Measurements from ENCODE around the gene BSN.
"Not testable (repeated sequence)": the region's sequence is repeated elsewhere in the genome, so short reads cannot be mapped to it uniquely, and the experiment has no call there.

BSN gene

DNA sequence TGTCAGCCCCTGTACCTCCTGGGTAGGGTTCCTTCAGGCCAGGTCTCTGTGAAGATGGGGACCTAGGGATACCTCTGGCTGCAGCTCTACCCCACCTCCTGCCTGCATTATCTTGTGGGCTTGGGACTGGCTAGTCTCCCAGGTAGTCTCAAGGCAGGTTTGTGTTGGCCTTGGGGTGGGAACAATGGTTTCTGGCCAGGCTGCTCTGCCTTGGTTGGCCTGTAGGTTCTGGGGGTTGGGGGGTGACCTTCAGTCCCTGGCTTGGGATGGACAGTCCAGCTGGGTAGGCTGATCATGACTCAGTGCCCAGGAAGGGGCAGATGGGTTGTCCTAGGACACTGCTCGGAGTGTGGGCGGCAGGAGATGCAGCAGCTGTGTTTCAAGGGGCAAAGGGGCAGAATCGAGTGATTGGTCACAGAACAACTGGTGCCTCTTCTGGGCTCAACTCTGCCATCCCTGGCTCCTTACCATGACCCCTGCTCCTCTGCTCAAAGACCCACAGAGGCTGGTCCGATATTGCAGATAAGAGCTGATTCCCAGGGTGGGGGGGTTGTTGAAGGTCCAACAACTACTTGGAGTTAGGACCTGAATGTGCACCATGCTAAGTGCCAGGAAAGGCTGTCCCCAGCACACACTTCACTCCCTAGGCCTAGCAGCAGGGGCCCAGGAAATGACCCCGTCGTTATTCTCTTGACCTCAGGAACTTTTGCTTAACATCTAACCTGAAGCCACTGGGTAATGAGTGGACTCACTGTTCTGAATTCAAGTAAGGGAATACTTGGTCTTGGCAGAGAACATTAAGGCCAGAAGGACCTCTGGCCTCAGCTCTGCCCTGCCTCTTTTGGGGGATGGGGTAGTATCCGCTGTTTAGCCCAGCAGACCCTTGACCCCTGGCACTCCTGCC, 18.1 kb upstream of the BSN start:
- DNase-seq = no peak

DNA sequence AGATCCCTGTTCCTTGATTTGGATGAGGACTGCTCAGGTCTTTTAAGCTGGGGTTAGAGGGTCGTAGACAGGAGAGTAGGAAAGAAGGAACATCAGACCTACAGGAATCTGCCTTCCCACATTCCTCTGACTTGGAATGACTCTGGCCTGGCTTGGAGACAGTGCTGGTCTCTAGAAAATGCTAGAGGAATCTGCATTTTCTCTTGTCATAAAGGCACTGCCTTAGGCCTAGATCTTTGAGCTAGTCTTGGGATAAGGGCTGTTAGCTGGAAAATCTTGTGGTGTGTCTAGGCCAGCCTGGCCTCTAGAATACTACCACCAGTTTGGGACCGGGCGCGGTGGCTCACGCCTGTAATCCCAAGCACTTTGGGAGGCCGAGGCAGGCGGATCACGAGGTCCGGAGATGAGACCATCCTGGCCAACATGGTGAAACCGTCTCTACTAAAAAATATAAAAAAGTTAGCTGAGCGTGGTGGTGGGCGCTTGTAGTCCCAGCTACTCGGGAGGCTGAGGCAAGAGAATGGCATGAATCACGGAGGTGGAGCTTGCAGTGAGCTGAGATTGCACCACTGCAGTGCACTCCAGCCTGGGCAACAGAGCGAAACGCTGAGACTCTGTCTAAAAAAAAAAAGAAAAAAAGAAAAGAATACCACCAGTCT, 17.3 kb upstream of the BSN start:
- DNase-seq = no peak

DNA sequence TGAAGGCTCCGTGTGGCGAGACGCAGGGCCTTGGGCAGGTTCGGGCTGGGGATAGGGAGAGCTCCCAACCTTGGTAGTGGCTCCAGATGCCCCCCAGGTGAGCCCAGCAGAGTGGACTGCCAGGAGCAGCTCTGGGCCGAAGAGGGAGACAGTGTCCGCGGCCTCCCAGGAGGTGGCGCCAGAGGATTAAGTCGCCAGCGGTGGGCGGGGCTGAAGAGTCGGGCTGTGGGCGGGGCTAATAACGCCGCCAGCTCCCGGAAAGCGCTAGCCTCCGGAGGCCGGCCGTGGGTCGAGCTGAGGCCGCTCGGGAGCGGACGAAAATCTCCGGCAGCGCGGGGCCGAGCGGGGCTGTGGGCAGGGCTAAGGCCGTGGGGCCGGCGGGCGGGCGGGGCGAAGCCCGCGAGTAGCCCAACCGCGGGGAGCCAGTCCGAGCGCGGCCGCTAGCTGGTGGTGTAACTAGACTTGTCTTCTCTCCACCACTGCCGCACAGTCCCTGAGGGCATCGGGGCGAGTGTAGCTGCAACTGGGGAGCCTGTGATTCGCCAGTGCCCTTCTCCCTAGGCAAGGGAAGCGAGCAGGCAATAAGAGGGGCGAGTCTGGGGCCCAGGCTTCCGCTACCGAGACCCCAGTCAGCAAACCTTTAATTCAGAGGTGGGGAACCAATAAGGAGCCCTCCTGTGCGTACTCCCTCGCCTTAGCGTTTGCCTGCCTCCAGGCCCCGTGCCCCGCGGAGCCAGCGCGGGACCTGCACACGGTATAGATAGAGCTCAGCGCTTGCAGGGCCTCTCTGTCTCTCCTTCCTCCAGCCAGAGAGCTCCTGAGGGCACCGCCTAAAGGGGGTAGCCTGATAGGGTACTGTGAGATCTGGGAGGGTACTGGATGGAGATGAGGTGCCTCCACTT, 14.4 kb upstream of the BSN start:
- DNase-seq = peak; percentile 80

DNA sequence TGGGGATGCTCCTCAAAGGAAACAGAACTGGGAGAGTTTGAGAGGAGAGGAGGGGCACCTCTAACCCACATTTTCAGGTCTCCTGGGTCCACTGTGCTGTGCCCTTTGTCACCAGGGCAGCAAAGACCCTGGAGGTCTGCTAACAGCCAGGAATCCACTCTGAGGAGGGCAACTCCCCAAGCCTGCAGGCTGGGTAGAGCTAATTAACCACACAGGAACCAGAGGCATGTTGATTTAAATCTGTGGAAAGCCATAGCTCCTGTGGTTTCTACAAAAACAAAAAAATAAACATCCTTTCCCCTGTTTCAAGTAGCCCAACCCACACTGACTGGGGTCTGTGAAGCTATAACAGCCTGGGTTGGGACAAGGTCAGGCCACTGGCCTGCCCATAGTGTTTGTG, 2.2 kb upstream of the BSN start:
- no peak for DNase-seq

DNA sequence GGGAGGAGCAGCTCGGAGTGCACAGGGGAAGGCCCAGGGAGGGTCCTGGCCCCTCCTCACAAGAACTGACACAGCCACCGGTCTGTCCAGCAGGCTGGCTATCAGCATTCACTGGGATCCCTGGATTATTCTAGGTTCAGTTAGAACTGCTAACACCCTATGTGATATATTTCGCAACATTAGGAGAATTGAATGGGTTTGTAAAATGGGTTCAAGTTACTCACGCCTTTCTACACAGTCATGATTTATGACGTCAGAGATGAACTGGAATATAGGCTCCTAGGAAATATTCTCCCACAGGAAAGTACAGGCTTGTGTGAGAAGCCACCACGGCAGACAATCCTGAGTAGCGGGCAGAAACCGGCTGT, 969 bp upstream of the BSN start:
- no peak for DNase-seq

DNA sequence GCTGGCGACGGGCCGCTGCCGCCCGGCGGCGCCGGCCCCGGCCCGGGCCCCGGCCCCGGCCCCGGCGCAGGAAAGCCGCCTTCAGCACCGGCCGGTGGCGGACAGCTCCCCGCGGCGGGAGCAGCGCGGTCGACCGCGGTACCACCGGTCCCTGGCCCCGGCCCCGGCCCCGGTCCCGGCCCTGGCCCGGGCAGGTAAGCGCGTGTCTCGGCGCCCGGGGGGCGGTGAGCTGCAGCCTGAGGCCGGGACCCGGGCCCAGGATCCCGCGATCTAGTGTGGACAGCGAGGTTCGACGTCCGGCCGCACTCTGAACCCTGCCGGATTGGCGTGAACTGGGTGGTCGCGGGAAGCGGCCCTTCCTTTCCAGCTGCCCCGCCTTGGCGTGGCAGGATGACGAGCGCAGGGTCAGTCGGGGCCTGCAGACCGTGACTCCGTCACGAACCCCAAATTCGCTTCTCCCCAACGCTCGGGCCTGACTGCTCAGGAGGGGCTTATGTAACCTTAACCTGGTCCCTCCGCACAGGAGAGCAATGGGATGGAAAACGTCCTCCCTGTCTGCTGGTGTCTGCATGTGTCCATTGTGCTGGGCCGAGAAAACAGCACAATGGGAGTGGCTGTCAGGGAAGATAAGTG, 472 bp downstream of the BSN start:
- no peak for DNase-seq

DNA sequence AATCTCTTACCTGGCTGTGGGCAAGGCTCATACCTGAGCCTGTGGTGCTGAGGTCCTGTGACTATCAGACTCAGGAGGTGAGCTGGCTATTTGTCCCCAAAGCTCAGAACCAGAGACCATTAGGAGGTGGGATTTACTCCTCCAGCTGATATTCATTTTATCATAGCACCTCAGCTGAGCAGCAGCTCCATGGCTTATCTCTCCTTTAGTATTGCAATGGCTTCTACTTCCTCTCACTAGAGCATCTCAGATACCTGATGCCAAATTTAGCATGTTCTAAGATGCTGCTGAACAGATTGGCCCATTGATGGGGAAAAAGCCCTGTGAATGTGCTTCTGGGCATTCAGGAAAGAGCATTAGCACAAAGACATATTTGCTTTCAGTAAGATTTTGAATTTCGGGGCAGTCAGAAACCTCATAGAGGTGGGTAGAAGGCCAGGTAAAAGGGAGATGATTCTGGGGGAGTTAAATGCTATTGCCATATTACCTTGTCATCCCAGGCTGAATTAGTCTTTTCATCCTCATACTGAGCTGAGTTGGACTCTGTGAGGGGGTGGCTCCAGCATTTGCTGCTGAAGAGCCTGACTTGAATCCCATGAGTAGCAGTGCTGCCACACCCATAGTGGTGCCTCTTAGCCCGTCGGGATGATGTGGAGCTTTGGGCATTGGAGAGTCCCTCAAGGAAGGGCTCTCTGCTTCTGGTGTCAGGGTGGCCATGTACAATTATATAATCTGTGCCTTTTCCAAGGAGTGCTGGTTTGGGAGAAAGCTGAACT, 2.4 kb downstream of the BSN start:
- DNase-seq = no peak

DNA sequence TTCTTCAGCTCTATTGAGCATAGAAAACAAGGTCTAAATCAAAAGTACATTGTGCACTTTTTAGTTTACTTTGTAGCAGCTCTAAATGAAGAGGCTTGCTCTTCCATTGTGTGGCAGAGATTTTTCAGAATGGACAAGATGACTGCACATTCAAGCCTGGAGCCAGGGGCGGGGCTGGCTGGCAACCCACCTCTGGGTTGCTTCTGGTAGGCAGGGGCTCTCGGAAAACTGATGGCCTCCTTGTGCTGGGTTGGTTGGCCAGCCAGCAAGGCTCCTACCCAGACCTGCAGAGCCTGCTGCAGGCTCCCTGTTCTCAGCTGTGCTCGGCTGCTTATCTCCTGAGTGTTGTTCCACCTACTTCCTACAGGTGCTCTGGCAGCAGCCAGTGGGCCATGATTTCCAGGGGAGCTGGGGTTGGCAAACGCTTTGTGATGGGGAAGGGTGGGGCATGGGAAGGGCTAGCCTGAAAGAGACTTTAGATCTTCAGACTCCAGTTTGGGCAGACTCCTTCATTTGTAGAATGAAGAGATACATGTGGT, 8.8 kb downstream of the BSN start:
- no peak for DNase-seq

DNA sequence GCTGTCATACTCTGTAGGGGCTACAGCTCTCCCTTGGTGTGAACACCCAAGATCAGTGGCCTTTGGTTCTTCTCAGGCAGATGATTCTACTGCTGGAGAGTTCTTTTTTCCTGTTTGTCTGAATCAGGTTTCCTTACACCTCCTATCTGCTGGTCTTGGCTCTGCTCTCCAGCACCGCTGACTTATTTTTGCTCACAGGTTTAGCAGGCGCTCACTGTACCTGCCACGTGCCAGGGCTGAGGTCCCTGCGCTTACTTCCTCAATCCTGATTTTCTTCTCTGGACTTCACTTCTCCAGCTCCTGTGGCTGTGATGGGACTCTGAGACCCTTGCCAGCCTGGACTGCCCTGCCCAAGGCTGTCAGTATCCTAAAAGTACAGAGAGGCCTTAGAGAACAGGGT, 9.5 kb downstream of the BSN start:
- no peak for DNase-seq

DNA sequence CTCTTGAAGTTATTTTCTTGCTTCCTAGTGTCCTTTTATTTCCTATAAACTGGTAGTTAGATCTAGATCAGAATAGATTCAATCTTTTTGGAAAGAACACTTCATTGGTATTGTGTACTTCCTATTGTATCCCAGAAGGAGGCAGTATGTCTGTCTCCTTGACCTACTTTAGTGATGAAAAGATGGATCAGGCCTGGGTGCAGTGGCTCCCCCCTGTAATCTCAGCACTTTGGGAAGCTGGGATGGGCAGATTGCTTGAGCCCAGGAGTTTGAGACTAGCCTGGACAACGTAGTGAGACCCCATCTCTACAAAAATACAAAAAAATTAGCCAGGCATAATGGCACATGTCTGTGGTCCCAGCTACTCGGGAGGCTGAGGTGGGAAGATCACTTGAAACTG, 12.0 kb downstream of the BSN start:
- no peak for DNase-seq

DNA sequence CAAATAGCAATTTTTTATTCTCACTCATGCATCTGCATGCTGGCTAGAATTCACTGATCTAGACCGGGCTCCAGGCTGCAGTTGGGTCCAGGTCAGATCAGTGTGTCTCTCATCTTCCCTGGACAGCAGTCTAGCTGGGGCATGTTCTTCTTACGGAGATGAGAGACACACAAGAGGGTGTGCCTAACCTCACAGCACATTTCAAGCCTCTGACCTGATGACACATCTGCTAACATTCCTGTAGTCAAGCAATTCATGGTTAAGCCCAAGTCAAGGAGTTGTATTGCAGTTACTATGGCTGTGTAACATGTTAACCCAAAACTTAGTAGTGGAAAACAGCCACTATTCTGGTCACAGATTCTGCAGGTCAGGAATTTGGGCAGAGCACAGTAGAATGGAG, 13.1 kb downstream of the BSN start:
- DNase-seq = no peak

DNA sequence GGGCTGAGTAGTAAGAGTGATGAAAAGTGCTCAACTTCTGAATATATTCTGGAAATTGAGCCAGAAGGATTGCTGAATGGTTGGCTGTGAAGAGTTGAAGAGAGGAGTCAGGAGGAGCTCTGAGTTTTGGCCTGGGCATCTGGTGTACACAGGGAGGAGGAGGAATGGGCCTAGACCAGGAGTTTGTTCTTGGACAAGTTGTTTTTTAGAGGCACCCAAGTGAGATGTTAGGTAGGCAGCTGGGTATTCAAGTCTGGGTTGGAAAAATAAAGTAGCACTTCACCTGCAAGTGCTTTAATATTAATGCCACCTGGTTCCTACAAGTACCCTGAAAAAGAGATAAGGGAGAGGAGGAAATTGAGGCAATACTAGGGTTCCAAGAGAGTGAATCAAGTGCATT, 14.7 kb downstream of the BSN start:
- DNase-seq = no peak

DNA sequence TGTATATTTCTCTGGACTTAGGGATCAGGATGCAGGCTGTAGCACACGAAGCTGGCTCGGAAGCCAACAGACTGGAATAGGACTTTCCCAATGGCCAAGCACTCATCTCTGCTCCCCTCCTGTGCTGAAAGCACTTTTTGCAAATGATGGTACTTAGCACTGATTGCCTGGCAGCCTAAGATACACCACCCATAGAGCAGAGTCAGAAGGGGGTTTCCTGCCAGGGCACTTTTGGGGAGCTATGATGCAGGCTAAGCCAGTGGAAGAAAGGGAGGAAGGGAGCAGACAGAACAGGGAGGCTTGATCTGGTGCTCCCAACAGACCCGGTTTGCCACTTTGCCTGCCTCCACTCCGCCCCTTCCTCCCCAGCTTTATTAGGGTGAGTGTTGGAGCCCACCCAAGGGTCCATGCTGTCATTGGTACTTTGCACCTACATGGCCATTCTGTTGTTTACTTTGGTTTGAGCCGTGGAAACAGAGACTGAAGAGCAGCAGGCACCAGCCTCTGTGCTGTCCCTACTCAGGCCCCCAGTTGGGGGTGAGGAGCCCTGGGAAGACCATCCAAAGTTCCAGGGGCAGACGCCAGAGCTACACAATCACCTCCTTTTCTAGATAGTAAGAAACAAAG, 15.9 kb downstream of the BSN start:
- DNase-seq = no peak

DNA sequence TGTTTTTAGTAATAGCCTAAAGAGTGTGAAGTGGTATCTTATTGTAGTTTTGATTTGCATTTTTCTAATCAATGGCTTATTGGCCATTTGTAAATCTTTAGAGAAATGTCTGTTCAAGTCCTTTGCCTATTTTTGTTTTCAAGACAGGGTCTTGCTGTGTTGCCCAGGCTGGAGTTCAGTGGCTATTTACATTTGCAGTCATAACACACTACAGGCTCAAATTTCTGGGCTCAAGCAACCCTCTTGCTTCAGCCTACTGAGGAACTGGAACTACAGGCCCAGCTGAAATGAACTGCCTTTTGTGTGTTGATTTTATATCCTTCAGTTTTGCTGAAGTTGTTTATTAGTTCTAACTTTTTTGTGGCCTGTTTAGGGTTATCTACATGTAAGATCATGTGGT, 27.9 kb downstream of the BSN start:
- no peak for DNase-seq

DNA sequence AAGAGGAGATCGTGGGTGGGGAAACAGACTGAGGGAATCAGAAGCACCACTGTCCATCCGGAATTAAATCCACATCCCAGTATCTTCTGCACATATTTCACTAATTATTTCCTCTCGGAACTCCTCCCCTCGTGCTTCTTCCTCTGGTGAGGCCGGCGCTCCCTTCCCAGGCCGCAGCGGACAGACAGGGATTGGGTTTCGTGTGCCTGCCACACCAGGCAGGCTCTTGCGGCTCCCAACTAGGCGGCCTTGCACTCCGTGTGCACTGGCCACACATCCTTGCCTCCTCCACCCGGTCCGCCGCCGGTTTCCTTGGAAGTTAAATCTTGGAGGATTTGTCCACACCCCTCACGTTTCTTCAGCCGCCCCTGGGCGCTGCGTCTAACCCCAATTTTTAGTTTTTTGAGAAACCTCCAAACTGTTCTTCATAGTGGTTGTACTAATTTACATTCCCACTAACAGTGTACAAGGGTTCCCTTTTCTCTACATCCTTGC, 31.0 kb downstream of the BSN start:
- DNase-seq = not testable (repeated sequence)

DNA sequence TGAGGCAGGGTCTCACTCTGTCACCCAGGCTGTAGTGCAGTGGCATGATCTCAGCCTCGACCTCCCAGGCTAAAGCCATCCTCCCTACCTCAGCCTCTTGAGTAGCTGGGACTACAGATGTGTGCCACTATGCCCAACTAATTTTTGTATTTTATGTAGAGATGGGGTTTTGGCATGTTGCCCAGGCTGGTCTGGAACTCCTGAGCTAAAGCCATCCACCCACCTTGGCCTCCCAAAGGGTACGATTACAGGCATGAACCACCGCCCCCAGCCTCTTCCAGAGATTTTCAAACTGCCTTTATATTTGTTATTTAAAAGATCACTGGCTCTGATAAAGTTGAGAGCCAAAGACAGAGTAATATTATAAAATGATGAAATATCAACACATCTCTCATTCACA, 37.3 kb downstream of the BSN start:
- DNase-seq = no peak

DNA sequence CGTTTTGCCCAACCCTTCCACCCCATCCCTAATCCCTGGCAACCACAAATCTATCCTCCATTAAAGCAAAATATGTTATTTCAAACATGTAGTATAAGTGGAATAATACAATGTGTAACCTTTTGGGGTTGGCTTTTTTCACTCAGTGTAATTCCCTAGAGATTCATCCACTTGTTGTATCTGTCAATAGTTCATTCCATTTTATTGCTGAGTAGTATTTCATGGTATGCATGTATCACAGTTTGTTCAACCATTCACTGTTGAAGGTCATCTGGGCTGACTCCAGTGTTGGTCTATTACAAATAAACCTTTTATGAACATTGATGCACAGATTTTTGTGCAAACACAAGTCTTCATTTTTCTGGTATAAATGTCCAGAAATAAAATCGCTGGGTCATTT, 38.8 kb downstream of the BSN start:
- no peak for DNase-seq

DNA sequence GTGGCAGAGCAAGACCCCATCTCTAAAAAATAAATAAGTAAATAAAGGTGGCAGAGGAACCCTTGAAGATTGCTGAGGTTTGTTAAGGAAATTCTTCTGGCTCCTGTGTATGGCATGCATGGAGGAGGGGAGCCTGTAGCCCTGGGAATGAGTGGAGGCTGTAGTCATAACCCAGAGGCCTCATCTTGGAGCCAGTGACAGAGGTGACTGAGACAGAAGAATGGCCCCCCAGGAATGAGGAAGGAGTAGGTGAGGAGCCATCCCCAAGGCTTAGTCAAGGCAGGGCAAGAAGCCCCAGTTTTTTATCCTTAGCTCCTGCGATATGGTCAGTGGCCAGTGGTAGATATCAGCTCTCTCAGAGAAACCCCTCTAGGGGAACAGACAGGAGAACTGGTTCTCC, 46.5 kb downstream of the BSN start:
- no peak for DNase-seq

DNA sequence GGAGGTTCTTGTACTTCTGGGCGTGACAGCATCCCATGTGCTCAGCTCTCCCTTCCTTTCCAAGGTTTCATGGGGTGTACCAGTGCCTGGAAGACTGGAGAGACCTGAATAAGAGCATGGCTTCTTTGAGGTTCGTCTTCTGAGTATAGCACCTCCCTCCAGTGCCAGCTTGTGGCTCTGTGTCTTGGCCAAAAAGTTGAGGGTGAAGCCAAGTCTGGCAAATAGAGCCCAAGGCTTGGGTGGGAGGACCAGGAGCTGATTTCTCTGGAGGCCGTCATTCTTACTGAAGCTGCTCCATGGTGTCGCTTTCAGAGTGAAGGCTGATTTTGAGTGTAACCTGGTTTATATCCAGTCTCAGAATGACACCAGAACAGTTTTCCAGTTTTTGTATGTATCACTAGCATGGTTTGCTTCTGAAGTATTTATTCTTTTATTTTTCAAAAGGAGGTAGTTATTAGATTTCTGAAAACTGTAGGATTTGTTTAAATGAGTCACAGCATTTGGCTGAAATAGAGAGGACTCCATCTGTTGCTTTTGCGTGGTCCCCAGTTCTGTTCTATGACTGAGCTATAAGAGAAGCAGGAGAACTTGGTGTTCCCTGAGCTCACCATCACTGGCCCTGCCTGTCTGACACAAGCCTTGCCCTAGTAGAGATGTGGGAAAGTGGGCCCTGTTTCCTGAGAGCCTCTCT, 47.2 kb downstream of the BSN start:
- DNase-seq = no peak

DNA sequence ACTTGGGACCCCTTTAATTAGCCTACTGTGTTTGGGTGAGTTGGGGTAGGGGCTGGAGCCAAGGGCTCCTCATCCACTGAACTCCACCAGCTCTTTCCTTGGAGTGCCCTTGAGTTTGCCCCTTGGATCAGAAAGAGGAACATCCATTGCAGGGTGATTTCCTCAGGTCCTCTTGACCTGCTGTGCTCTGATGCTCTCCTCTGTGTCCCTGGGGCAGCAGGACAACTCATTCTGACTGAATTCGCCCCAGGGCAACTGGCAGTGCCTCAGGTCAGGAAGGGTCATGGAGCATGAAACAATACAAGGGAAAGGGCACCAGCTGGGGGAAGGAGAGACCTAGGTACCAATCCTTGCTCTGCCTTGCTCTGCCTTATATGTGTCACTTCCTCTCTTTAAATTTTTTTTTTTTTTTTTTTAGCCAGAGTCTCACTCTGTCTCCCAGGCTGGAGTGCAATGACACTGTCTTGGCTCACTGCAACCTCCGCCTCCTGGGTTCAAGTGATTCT, 47.8 kb downstream of the BSN start:
- no peak for DNase-seq

All from NCI-H510A (cell line).